IMR-90 (cell line): ENCODE data around the gene RBMS3. TPM values are rescaled to one million over a fixed set of nuclear protein-coding genes. Genes with fewer than 3 reads are reported as not detected.

Experiments
- ATAC-seq: fragments of 200-7000 bp; cut with Tn5 transposase; 2 replicates; pipeline ENCODE4 v1.9.1; 2020; ENCODE audit warnings: low read depth, mild to moderate bottlenecking, moderate library complexity
- BruUV-seq: library from RNA; stranded (reverse); fragments of 400-500 nt; replicated peaks from 2 replicates; lab custom pipeline; 2021; lab: Mats Ljungman, UMichigan
- CTCF ChIA-PET: fragments of 300-600 bp; formaldehyde crosslinking; extraction: SDS; loops from one replicate; lab custom pipeline; 2021; ENCODE audit warnings: antibody characterized with exemption; lab: Yijun Ruan, JAX
- POLR2A ChIA-PET: fragments of 300-600 bp; sonication (Branson Sonifier 250); formaldehyde crosslinking; loops from one replicate; lab custom pipeline; 2022; ENCODE audit warnings: antibody characterized with exemption; ENCODE audit not compliant: unreplicated experiment; lab: Charles Lee
- DNase-seq: peaks from one replicate; pipeline ENCODE4 v3.0.0; 2013
- H2AFZ ChIP-seq: replicated peaks from 2 replicates; pipeline ENCODE3; 2013; ENCODE audit warnings: low read length, mild to moderate bottlenecking; ENCODE audit not compliant: poor library complexity
- H2AK5ac ChIP-seq: 2 replicates; pipeline ENCODE4 v1.6.1; 2013; ENCODE audit warnings: low read depth, low read length, inconsistent platforms
- H2AK9ac ChIP-seq: replicated peaks from 2 replicates; pipeline ENCODE3; 2013; ENCODE audit warnings: mild to moderate bottlenecking, low read depth, low read length, moderate library complexity; ENCODE audit not compliant: poor library complexity
- H2BK120ac ChIP-seq: 2 replicates; pipeline ENCODE4 v1.6.1; 2013; ENCODE audit warnings: low read depth, low read length, inconsistent platforms
- H2BK15ac ChIP-seq: 3 replicates; pipeline ENCODE4 v1.6.1; 2013; ENCODE audit warnings: low read depth, low read length, inconsistent platforms
- H2BK20ac ChIP-seq: 2 replicates; pipeline ENCODE4 v1.6.1; 2013; ENCODE audit warnings: low read depth, mild to moderate bottlenecking, inconsistent platforms, low read length, moderate library complexity
- H2BK5ac ChIP-seq: 2 replicates; pipeline ENCODE4 v1.6.1; 2013; ENCODE audit warnings: mild to moderate bottlenecking, low read depth, low read length, inconsistent platforms; ENCODE audit not compliant: poor library complexity, severe bottlenecking
- H3K14ac ChIP-seq: replicated peaks from 2 replicates; pipeline ENCODE4 v1.6.1; 2013; ENCODE audit warnings: low read depth, low read length, inconsistent platforms
- H3K18ac ChIP-seq: 2 replicates; pipeline ENCODE4 v1.6.1; 2013; ENCODE audit warnings: low read depth, low read length, control low read depth
- H3K23ac ChIP-seq: 2 replicates; pipeline ENCODE4 v1.6.1; 2013; ENCODE audit warnings: low read depth, low read length, inconsistent platforms
- H3K27ac ChIP-seq: 2 replicates; pipeline ENCODE4 v1.5.1; 2013; ENCODE audit warnings: mild to moderate bottlenecking, control low read depth, low read length; ENCODE audit not compliant: insufficient read depth
- H3K27me3 ChIP-seq: 2 replicates; pipeline ENCODE4 v1.6.1; 2013; ENCODE audit warnings: low read length; ENCODE audit not compliant: control insufficient read depth, insufficient read depth
- H3K36me3 ChIP-seq: 2 replicates; pipeline ENCODE4 v1.6.1; 2013; ENCODE audit warnings: low read length, mixed read lengths; ENCODE audit not compliant: control insufficient read depth, insufficient read depth
- H3K4ac ChIP-seq: 2 replicates; pipeline ENCODE4 v1.6.1; 2013; ENCODE audit warnings: low read depth, low read length, inconsistent platforms
- H3K4me1 ChIP-seq: 2 replicates; pipeline ENCODE4 v1.6.1; 2013; ENCODE audit warnings: low read length, mixed read lengths; ENCODE audit not compliant: control insufficient read depth, insufficient read depth
- H3K4me2 ChIP-seq: 2 replicates; pipeline ENCODE4 v1.6.1; 2013; ENCODE audit warnings: low read depth, mild to moderate bottlenecking, control low read depth, low read length, moderate library complexity
- H3K4me3 ChIP-seq: 2 replicates; pipeline ENCODE4 v1.5.1; 2013; ENCODE audit warnings: low read depth, mild to moderate bottlenecking, control low read depth, low read length, moderate library complexity; ENCODE audit not compliant: insufficient read depth
- H3K56ac ChIP-seq: 2 replicates; pipeline ENCODE4 v1.6.1; 2013; ENCODE audit warnings: low read length, inconsistent platforms; ENCODE audit not compliant: insufficient read depth; ENCODE audit errors: extremely low read depth
- H3K79me1 ChIP-seq, 2 experiments: 2 replicates each; pipeline ENCODE4 v1.6.1; 2013; ENCODE audit warnings: low read length in 2 of 2, inconsistent platforms in 1 of 2, low read depth in 1 of 2
- H3K9ac ChIP-seq: 2 replicates; pipeline ENCODE4 v1.6.1; 2013; ENCODE audit warnings: low read depth, low read length, control low read depth
- H3K9me1 ChIP-seq: 2 replicates; pipeline ENCODE4 v1.6.1; 2013; ENCODE audit warnings: low read length, inconsistent platforms; ENCODE audit not compliant: insufficient read depth
- H3K9me3 ChIP-seq: 2 replicates; pipeline ENCODE4 v1.6.1; 2013; ENCODE audit warnings: low read length; ENCODE audit not compliant: control insufficient read depth, insufficient read depth
- H4K20me1 ChIP-seq: 2 replicates; pipeline ENCODE4 v1.6.1; 2013; ENCODE audit warnings: low read length, inconsistent platforms; ENCODE audit not compliant: insufficient read depth
- H4K5ac ChIP-seq: 2 replicates; pipeline ENCODE4 v1.6.1; 2013; ENCODE audit warnings: mild to moderate bottlenecking, low read depth, low read length, control low read depth
- H4K8ac ChIP-seq, 2 experiments: 2 replicates each; pipeline ENCODE4 v1.6.1; 2013; ENCODE audit warnings: low read depth in 2 of 2, low read length in 2 of 2, control low read depth in 1 of 2, inconsistent platforms in 1 of 2
- H4K91ac ChIP-seq: 2 replicates; pipeline ENCODE4 v1.6.1; 2013; ENCODE audit warnings: low read depth, low read length, inconsistent platforms; ENCODE audit not compliant: insufficient read depth
- MAFK ChIP-seq: IDR thresholded peaks from 2 replicates; pipeline ENCODE4 v1.6.1; 2012; ENCODE audit warnings: low read depth, low read length, improper control_type of control experiment
- MAZ ChIP-seq: IDR thresholded peaks from 2 replicates; pipeline ENCODE4 v1.6.1; 2012; ENCODE audit warnings: low read depth, mild to moderate bottlenecking, low read length, improper control_type of control experiment, moderate library complexity, borderline replicate concordance
- RCOR1 ChIP-seq: IDR thresholded peaks from 2 replicates; pipeline ENCODE4 v1.6.1; 2012; ENCODE audit warnings: mild to moderate bottlenecking, low read length, improper control_type of control experiment; ENCODE audit not compliant: insufficient replicate concordance
- SMC3 ChIP-seq: fragments of 150-350 bp; IDR thresholded peaks from 2 replicates; pipeline ENCODE4 v1.6.1; 2016; ENCODE audit warnings: low read depth, mild to moderate bottlenecking, antibody characterized with exemption, low read length, moderate library complexity
- USF2 ChIP-seq: fragments of 150-350 bp; IDR thresholded peaks from 2 replicates; pipeline ENCODE4 v1.6.1; 2017; ENCODE audit warnings: mild to moderate bottlenecking, antibody characterized with exemption, low read length, low read depth
- WGBS, 2 experiments: methylation state at CpG; one replicate each; pipeline versions ENCODE4 v1.1.5 to v1.1.7; 2013; ENCODE audit warnings: missing lambda C conversion rate in 2 of 2; ENCODE audit not compliant: insufficient read length in 1 of 2; ENCODE audit errors: extremely low coverage in 2 of 2; 5-methylcytosine and 5-hydroxymethylcytosine counted together
- dilution Hi-C: fragments of 300-500 bp; cut with HindIII; formaldehyde crosslinking; loops from one replicate; pipeline ENCODE4 v1.14.3; 2018; ENCODE audit warnings: low sequenced_read_pairs; ENCODE audit not compliant: unreplicated experiment
- in situ Hi-C: fragments of 300-500 bp; cut with MboI; formaldehyde crosslinking; loops from 3 replicates; pipeline ENCODE4 v1.14.3; 2019; ENCODE audit warnings: low sequenced_read_pairs, inconsistent platforms, mixed read lengths
- intact Hi-C: fragments of 100-400 bp; cut with micrococcal nuclease; formaldehyde crosslinking; loops from 2 replicates; pipeline ENCODE4 v1.10.0; 2022
- polyA plus RNA-seq, 3 experiments: library from polyadenylated mRNA; depleted of rRNA; stranded (reverse); fragments of >200 nt; gene quantifications; 2 replicates each; pipeline ENCODE4 v1.2.3, GENCODE V29; 2012; ENCODE audit warnings: low replicate concordance in 1 of 3
- total RNA-seq: library from RNA; depleted of rRNA; stranded (reverse); fragments of >200 nt; gene quantifications from 2 replicates; pipeline ENCODE4 v1.2.3, GENCODE V29; 2012

Gene RBMS3
- total and polyA plus RNA-seq, 2 of the 4 experiments (the other 2 are of a cell fraction) = 15.2 to 127 TPM

- peaks cover 12 to 35% of the 10 kb centered on the region in 2 experiments for H3K79me1 ChIP-seq
- H3K4ac ChIP-seq = peak overlapping the region; percentile 97
- H2AK5ac ChIP-seq = no peak overlapping the region
- H3K9ac ChIP-seq = peak overlapping the region; percentile 99
- no peaks in the 10 kb centered on the region for H3K9me3 ChIP-seq
- no TSS peak for BruUV-seq
- peak overlapping the region; percentile 80 for H2AK9ac ChIP-seq
- H3K56ac ChIP-seq = peak overlapping the region; percentile 94
- peak overlapping the region; percentile 95 for H2BK5ac ChIP-seq
- H2BK20ac ChIP-seq = peak overlapping the region; percentile 84
- peaks cover 9% of the 10 kb centered on the region for H3K4me1 ChIP-seq
- intact Hi-C loops (loop anchor here (1.0 to 10.0 kb wide), 13 partner anchors 136 to 916 kb away; no protein-coding TSS in a partner anchor), in situ Hi-C loops (loop anchor here (10.0 kb wide), 2 partner anchors 366 to 484 kb away; no protein-coding TSS in a partner anchor), dilution Hi-C loops (no loop called here)
- peak overlapping the region; percentile 45 to 92 for H4K8ac ChIP-seq
- peak overlapping the region; percentile 98 for H3K14ac ChIP-seq
- peak overlapping the region; percentile 100 for H2BK120ac ChIP-seq
- TF ChIP-seq MAFK = no peak
- no peak for TF ChIP-seq USF2
- TF ChIP-seq RCOR1 = no peak
- TF ChIP-seq MAZ = no peak
- TF ChIP-seq SMC3 = no peak
- peak overlapping the region; percentile 96 for H4K91ac ChIP-seq
- H3K4me3 ChIP-seq = peak overlapping the region; percentile 91
- H3K18ac ChIP-seq = peak overlapping the region; percentile 98
- ATAC-seq (no peak), DNase-seq (no peak)
- peak overlapping the region; percentile 95 for H3K27ac ChIP-seq
- CTCF ChIA-PET = interaction anchor here (0.6 to 1.5 kb wide), 9 partner anchors 46 to 565 kb away, joined by 3 to 9 read pairs (median 3); no protein-coding TSS in a partner anchor
- 0 out of 3 replicates have a peak overlapping the region, but pooled peaks have one; percentile 71 for H2BK15ac ChIP-seq
- peak overlapping the region; percentile 78 for H2AFZ ChIP-seq
- POLR2A ChIA-PET = interaction anchor here (0.7 kb wide), 1 partner anchor 460 kb away, joined by 12 read pairs; no protein-coding TSS in a partner anchor
- peak overlapping the region; percentile 94 for H3K4me2 ChIP-seq
- H4K5ac ChIP-seq = peak overlapping the region; percentile 95
- H3K9me1 ChIP-seq = peaks cover 6% of the 10 kb centered on the region; the same call in 1 of the 2 replicates
- H3K36me3 ChIP-seq = no peaks in the 10 kb centered on the region
- no peaks in the 10 kb centered on the region for H3K27me3 ChIP-seq
- H4K20me1 ChIP-seq = no peaks in the 10 kb centered on the region
- WGBS, 2 experiments = no CpG with 5 or more reads among the region's 3 CpGs
- peak overlapping the region; percentile 99 for H3K23ac ChIP-seq
Measured at GRCh38 chr3:29281094-29281343, 148 bp downstream of the RBMS3 start.
